Activated CD8-positive, alpha-beta memory T cell treated with anti-CD3 and anti-CD28 coated beads, Interleukin-2, amount 50 U/mL, for 24 hours (primary cell): ENCODE results near the gene TIA1.

Experiments used
- DNase-seq: peaks from one replicate; pipeline ENCODE4 v3.0.0-alpha.2; 2020; ENCODE audit errors: extremely low read depth

Gene TIA1

GRCh38 chr2:70160545-70160944 lies 87.9 kb downstream of the TIA1 start:
- DNase-seq, result no peak
